GM12878 (cell line): ENCODE results near the gene ADAM33. TPM values are rescaled to one million over a fixed set of nuclear protein-coding genes. Genes with fewer than 3 reads are reported as not detected.

Source experiments
- ATAC-seq: fragments of 200-7000 bp; cut with Tn5 transposase; 3 replicates; pipeline ENCODE4 v1.9.1; 2020; ENCODE audit warnings: mild to moderate bottlenecking, moderate library complexity
- BruUV-seq: library from RNA; stranded (reverse); fragments of 400-500 nt; replicated peaks from 2 replicates; lab custom pipeline; 2021; lab: Mats Ljungman, UMichigan
- CTCF ChIA-PET: fragments of 300-600 bp; sonication (Branson Sonifier 250); formaldehyde crosslinking; extraction: SDS; loops from one replicate; lab custom pipeline; 2021; ENCODE audit warnings: inconsistent platforms; lab: Yijun Ruan, JAX
- POLR2A ChIA-PET: fragments of 350-600 bp; formaldehyde crosslinking; extraction: SDS; loops from one replicate; lab custom pipeline; 2021; ENCODE audit warnings: inconsistent platforms; lab: Charles Lee
- RAD21 ChIA-PET: fragments of 300-600 bp; sonication (Branson Sonifier 250); formaldehyde crosslinking; loops from one replicate; lab custom pipeline; 2023; ENCODE audit warnings: antibody characterized with exemption; ENCODE audit not compliant: unreplicated experiment; lab: Charles Lee
- SMC1A ChIA-PET: fragments of 300-600 bp; sonication (Branson Sonifier 250); formaldehyde crosslinking; loops from one replicate; lab custom pipeline; 2023; ENCODE audit not compliant: unreplicated experiment, uncharacterized antibody; lab: Charles Lee
- DNase-seq: peaks from one replicate; pipeline ENCODE4 v3.0.0-alpha.2; 2011; ENCODE audit warnings: low read depth, low spot score
- FAIRE-seq: peaks from 3 replicates; lab custom pipeline; 2011; peaks lifted over from hg19 to GRCh38; lab: Jason Lieb, UNC
- H2AFZ ChIP-seq: 2 replicates; pipeline ENCODE4 v1.6.0; 2011; ENCODE audit warnings: low read depth, low read length, control low read depth; ENCODE audit not compliant: control insufficient read depth
- H3K27ac ChIP-seq: 2 replicates; pipeline ENCODE4 v1.5.1; 2011; ENCODE audit warnings: control low read depth; ENCODE audit not compliant: control insufficient read depth, insufficient read depth
- H3K27me3 ChIP-seq, 2 experiments: replicated peaks in 1 of 2; 2 replicates each; pipeline versions ENCODE4 v1.6.0 to v1.6.1; 2011; ENCODE audit warnings: low read length in 1 of 2; ENCODE audit not compliant: control insufficient read depth in 2 of 2, insufficient read depth in 2 of 2
- H3K36me3 ChIP-seq, 2 experiments: 2 replicates each; pipeline ENCODE4 v1.5.1; 2011; ENCODE audit warnings: low read length in 1 of 2; ENCODE audit not compliant: control insufficient read depth in 2 of 2, insufficient read depth in 2 of 2
- H3K4me1 ChIP-seq: 2 replicates; pipeline ENCODE4 v1.6.1; 2011; ENCODE audit warnings: mild to moderate bottlenecking, low read length, moderate library complexity, mixed read lengths; ENCODE audit not compliant: control insufficient read depth, insufficient read depth
- H3K4me2 ChIP-seq: 2 replicates; pipeline ENCODE4 v1.6.0; 2011; ENCODE audit warnings: control low read depth; ENCODE audit not compliant: control insufficient read depth, insufficient read depth
- H3K4me3 ChIP-seq: fragments of 200-600 bp; sonication (generic); 2 replicates; pipeline ENCODE4 v1.5.1; 2016
- H3K79me2 ChIP-seq: 2 replicates; pipeline ENCODE4 v1.6.0; 2011; ENCODE audit warnings: low read length; ENCODE audit not compliant: control insufficient read depth, insufficient read depth
- H3K9ac ChIP-seq: 2 replicates; pipeline ENCODE4 v1.8.0; 2011; ENCODE audit warnings: low read length, control low read depth, mixed read lengths; ENCODE audit not compliant: control insufficient read depth, insufficient read depth
- H3K9me3 ChIP-seq: replicated peaks from 3 replicates; pipeline ENCODE4 v1.5.1; 2011; ENCODE audit warnings: mild to moderate bottlenecking, low read length; ENCODE audit not compliant: control insufficient read depth, insufficient read depth
- H4K20me1 ChIP-seq: 2 replicates; pipeline ENCODE4 v1.6.0; 2011; ENCODE audit not compliant: control insufficient read depth, insufficient read depth
- CREM ChIP-seq: IDR thresholded peaks from 2 replicates; pipeline ENCODE4 v1.6.1; 2014; ENCODE audit warnings: antibody characterized with exemption, low read depth
- FOXK2 ChIP-seq: fragments of 450-650 bp; IDR thresholded peaks from 2 replicates; pipeline ENCODE4 v1.6.1; 2017; ENCODE audit warnings: mild to moderate bottlenecking, moderate library complexity
- FOXM1 ChIP-seq: IDR thresholded peaks from 2 replicates; pipeline ENCODE4 v1.6.1; 2012; ENCODE audit warnings: low read depth, mild to moderate bottlenecking, inconsistent platforms, low read length, moderate library complexity
- HDAC2 ChIP-seq: fragments of 200-600 bp; sonication (generic); IDR thresholded peaks from 2 replicates; pipeline ENCODE4 v1.6.1; 2017
- HDAC6 ChIP-seq: fragments of 200-600 bp; sonication (generic); IDR thresholded peaks from one replicate; pipeline ENCODE4 v1.8.0; 2017; ENCODE audit warnings: antibody characterized with exemption; ENCODE audit not compliant: unreplicated experiment
- MTA3 ChIP-seq: IDR thresholded peaks from 2 replicates; pipeline ENCODE4 v1.6.1; 2012; ENCODE audit warnings: low read length, inconsistent platforms, borderline replicate concordance
- MYB ChIP-seq: fragments of 150-350 bp; IDR thresholded peaks from 2 replicates; pipeline ENCODE4 v1.6.1; 2014; ENCODE audit warnings: mild to moderate bottlenecking, low read depth, low read length, borderline replicate concordance
- PAX8 ChIP-seq: fragments of 450-650 bp; IDR thresholded peaks from 2 replicates; pipeline ENCODE4 v1.6.1; 2017; ENCODE audit warnings: mild to moderate bottlenecking, moderate library complexity
- POLR2A ChIP-seq: IDR thresholded peaks from 2 replicates; pipeline ENCODE4 v1.6.1; 2011; ENCODE audit warnings: low read depth, mild to moderate bottlenecking, low read length
- SMC3 ChIP-seq: IDR thresholded peaks from 2 replicates; pipeline ENCODE4 v1.6.1; 2011; ENCODE audit warnings: low read length, improper control_type of control experiment, borderline replicate concordance
- STAT3 ChIP-seq: IDR thresholded peaks from 2 replicates; pipeline ENCODE4 v1.6.1; 2011; ENCODE audit warnings: low read depth, low read length, improper control_type of control experiment
- TCF12 ChIP-seq: IDR thresholded peaks from 2 replicates; pipeline ENCODE4 v1.6.1; 2011; ENCODE audit warnings: low read depth, mild to moderate bottlenecking, low read length
- ZNF274 ChIP-seq: IDR thresholded peaks from one replicate; pipeline ENCODE4 v1.8.0; 2011; ENCODE audit not compliant: insufficient read length, insufficient read depth
- ZNF622 ChIP-seq: fragments of 450-650 bp; IDR thresholded peaks from 2 replicates; pipeline ENCODE4 v1.6.1; 2017; ENCODE audit warnings: mild to moderate bottlenecking, inconsistent platforms
- ZSCAN29 ChIP-seq: fragments of 450-650 bp; IDR thresholded peaks from 2 replicates; pipeline ENCODE4 v1.6.1; 2017; ENCODE audit warnings: mild to moderate bottlenecking, moderate library complexity
- WGBS: methylation state at CpG from one replicate; pipeline ENCODE4 v1.1.6; 2016; ENCODE audit warnings: low lambda C conversion rate; ENCODE audit not compliant: insufficient replicate concordance, insufficient coverage; ENCODE audit errors: missing lambda C conversion rate; 5-methylcytosine and 5-hydroxymethylcytosine counted together
- in situ Hi-C: fragments of 300-500 bp; cut with MboI; formaldehyde crosslinking; loops from 9 replicates; pipeline ENCODE4 v1.14.3; 2018; ENCODE audit warnings: mixed read lengths
- intact Hi-C: fragments of 100-400 bp; cut with micrococcal nuclease; formaldehyde crosslinking; loops from one replicate; pipeline ENCODE4 v1.14.2; 2022; ENCODE audit not compliant: unreplicated experiment
- polyA plus RNA-seq, 11 experiments: library from polyadenylated mRNA; depleted of rRNA in 4 of 11; unstranded in 6 of 11; stranded (reverse) in 5 of 11; fragments of >200 nt; fragmentation: Nextera tagmentation in 4 of 11; fragmentation: Illumina TruSeq in 1 of 11; extraction: Ambion mirVana in 4 of 11; extraction: Trizol in 1 of 11; gene quantifications; 1 replicate in 1 of 11; 2 replicates in 10 of 11; pipeline versions ENCODE4 v1.2.1 to v1.2.3, GENCODE V29; 2011 to 2016; ENCODE audit warnings: inconsistent platforms in 2 of 11, missing spikeins in 2 of 11, low read depth in 1 of 11
- total RNA-seq, 4 experiments: library from RNA; depleted of rRNA in 3 of 4; stranded (reverse); fragments of >200 nt in 3 of 4; fragmentation: Illumina TruSeq in 1 of 4; extraction: Trizol in 1 of 4; gene quantifications; 2 replicates each; pipeline versions ENCODE4 v1.2.1 to v1.2.3, GENCODE V29; 2013 to 2021
- TF ChIP-seq, protein P1 (sequence below): fragments of 450-650 bp; IDR thresholded peaks from 2 replicates; pipeline ENCODE4 v1.6.1; 2018; ENCODE audit warnings: borderline replicate concordance, mild to moderate bottlenecking; ENCODE audit not compliant: partially characterized antibody
- TF ChIP-seq, protein P2 (sequence below): IDR thresholded peaks from 2 replicates; pipeline ENCODE4 v1.6.1; 2012; ENCODE audit warnings: low read depth, low read length, improper control_type of control experiment
- TF ChIP-seq, protein P3 (sequence below): fragments of 150-350 bp; IDR thresholded peaks from 2 replicates; pipeline ENCODE4 v1.6.1; 2014; ENCODE audit warnings: mild to moderate bottlenecking, low read depth, low read length
- TF ChIP-seq, protein P4 (sequence below): IDR thresholded peaks from 2 replicates; pipeline ENCODE4 v1.6.1; 2011; ENCODE audit warnings: borderline replicate concordance, low read depth, mild to moderate bottlenecking, moderate library complexity, low read length; ENCODE audit not compliant: insufficient read depth, poor library complexity, severe bottlenecking

ADAM33 gene
- total and polyA plus RNA-seq, 10 of the 15 experiments (the other 5 are each of a cell fraction or from before 2014, with no cell fraction given), result not detected

DNA sequence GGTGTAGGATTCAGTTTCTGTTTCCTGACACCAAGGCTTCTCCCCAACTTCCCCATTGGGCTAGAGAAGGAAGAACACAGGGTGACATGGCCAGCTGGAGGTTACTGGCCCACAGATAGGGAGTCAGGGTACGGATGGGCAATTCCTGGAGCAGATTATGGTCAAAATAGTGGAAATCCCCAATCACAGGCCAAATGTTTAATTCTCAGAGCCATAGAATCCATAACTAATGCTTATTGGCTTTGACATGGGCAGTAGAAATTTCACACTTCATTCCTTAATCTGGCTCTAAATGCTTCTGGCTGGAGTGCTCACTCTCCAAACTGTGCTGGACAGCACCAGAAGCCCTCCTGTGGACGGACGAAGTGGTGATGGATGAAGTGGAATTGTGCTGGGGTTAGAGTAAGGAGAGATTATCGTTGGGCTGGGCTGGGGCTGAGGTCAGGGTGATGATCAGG, 29.7 kb upstream of the ADAM33 start:
- no peaks in the 10 kb centered on the region for H3K9me3 ChIP-seq
- POLR2A ChIA-PET, result no interaction called here
- in situ Hi-C loops, result no loop called here

More for the DNA sequence above, 29.7 kb upstream of the ADAM33 start:
- intact Hi-C loops, result loop anchor here (1.0 to 10.0 kb wide), 3 partner anchors 143 to 494 kb away; no protein-coding TSS in a partner anchor
- H3K27me3 ChIP-seq, result no peaks in the 10 kb centered on the region
- H2AFZ ChIP-seq, result no peak overlapping the region; the same call in 1 of the 2 replicates
- no peaks in the 10 kb centered on the region for H3K36me3 ChIP-seq
- no TSS peak for BruUV-seq
- ATAC-seq (no peak), DNase-seq (no peak), FAIRE-seq (no peak)
- WGBS, result 49% methylated on average over 4 of the region's 4 CpGs
- ChIA-PET SMC1A (interaction anchor here (0.9 to 2.4 kb wide), 6 partner anchors 25 to 152 kb away, joined by 3 to 22 read pairs (median 4); no protein-coding TSS in a partner anchor), CTCF (interaction anchor here (0.6 to 3.8 kb wide), 35 partner anchors 8 to 920 kb away, joined by 3 to 51 read pairs (median 4); partner anchors contain the start of gene ADISSP), RAD21 (interaction anchor here (0.8 to 2.4 kb wide), 3 partner anchors 14 to 149 kb away, joined by 3 to 14 read pairs (median 13); no protein-coding TSS in a partner anchor)
- no peak overlapping the region for H3K4me2 ChIP-seq
- no peaks in the 10 kb centered on the region for H3K79me2 ChIP-seq
- H4K20me1 ChIP-seq, result no peaks in the 10 kb centered on the region
- H3K4me1 ChIP-seq, result peaks cover 5% of the 10 kb centered on the region
- H3K27ac ChIP-seq, result no peak overlapping the region
- no peak for TF ChIP-seq MTA3
- TF ChIP-seq SMC3, result no peak
- TF ChIP-seq STAT3, result no peak
- no peak for TF ChIP-seq MYB
- no peak for TF ChIP-seq POLR2A
- TF ChIP-seq FOXM1, result no peak
- no peak for TF ChIP-seq ZNF274
- TF ChIP-seq, protein P1, sequence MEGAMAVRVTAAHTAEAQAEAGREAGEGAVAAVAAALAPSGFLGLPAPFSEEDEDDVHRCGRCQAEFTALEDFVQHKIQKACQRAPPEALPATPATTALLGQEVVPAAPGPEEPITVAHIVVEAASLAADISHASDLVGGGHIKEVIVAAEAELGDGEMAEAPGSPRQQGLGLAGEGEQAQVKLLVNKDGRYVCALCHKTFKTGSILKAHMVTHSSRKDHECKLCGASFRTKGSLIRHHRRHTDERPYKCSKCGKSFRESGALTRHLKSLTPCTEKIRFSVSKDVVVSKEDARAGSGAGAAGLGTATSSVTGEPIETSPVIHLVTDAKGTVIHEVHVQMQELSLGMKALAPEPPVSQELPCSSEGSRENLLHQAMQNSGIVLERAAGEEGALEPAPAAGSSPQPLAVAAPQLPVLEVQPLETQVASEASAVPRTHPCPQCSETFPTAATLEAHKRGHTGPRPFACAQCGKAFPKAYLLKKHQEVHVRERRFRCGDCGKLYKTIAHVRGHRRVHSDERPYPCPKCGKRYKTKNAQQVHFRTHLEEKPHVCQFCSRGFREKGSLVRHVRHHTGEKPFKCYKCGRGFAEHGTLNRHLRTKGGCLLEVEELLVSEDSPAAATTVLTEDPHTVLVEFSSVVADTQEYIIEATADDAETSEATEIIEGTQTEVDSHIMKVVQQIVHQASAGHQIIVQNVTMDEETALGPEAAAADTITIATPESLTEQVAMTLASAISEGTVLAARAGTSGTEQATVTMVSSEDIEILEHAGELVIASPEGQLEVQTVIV, result no peak
- TF ChIP-seq, protein P2, sequence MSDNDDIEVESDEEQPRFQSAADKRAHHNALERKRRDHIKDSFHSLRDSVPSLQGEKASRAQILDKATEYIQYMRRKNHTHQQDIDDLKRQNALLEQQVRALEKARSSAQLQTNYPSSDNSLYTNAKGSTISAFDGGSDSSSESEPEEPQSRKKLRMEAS, result no peak
- no peak for TF ChIP-seq PAX8
- no peak for TF ChIP-seq TCF12
- TF ChIP-seq, protein P3, sequence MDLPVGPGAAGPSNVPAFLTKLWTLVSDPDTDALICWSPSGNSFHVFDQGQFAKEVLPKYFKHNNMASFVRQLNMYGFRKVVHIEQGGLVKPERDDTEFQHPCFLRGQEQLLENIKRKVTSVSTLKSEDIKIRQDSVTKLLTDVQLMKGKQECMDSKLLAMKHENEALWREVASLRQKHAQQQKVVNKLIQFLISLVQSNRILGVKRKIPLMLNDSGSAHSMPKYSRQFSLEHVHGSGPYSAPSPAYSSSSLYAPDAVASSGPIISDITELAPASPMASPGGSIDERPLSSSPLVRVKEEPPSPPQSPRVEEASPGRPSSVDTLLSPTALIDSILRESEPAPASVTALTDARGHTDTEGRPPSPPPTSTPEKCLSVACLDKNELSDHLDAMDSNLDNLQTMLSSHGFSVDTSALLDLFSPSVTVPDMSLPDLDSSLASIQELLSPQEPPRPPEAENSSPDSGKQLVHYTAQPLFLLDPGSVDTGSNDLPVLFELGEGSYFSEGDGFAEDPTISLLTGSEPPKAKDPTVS, result no peak
- no peak for TF ChIP-seq CREM
- no peak for TF ChIP-seq ZSCAN29
- TF ChIP-seq, protein P4, sequence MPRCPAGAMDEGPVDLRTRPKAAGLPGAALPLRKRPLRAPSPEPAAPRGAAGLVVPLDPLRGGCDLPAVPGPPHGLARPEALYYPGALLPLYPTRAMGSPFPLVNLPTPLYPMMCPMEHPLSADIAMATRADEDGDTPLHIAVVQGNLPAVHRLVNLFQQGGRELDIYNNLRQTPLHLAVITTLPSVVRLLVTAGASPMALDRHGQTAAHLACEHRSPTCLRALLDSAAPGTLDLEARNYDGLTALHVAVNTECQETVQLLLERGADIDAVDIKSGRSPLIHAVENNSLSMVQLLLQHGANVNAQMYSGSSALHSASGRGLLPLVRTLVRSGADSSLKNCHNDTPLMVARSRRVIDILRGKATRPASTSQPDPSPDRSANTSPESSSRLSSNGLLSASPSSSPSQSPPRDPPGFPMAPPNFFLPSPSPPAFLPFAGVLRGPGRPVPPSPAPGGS, result no peak
- TF ChIP-seq FOXK2, result no peak
- TF ChIP-seq HDAC6, result no peak
- TF ChIP-seq ZNF622, result no peak
- TF ChIP-seq HDAC2, result no peak
- no peak overlapping the region for H3K9ac ChIP-seq
- no peak overlapping the region for H3K4me3 ChIP-seq
